Colonic mucosa (tissue), 4 donors: ENCODE results near the gene LDLRAD1. TPM values are rescaled to one million over a fixed set of nuclear protein-coding genes. Genes with fewer than 3 reads are reported as not detected.
"Not testable (repeated sequence)": the region's sequence is repeated elsewhere in the genome, so short reads cannot be mapped to it uniquely, and the experiment has no call there.

Experiments used
- DNase-seq: peaks from one replicate; pipeline ENCODE4 v3.0.0-alpha.2; 2020
- H3K27ac ChIP-seq: fragments of 200-600 bp; one replicate; pipeline ENCODE4 v1.8.0; 2021
- H3K27me3 ChIP-seq: fragments of 200-600 bp; one replicate; pipeline ENCODE4 v1.8.0; 2021
- H3K36me3 ChIP-seq: fragments of 200-600 bp; one replicate; pipeline ENCODE4 v1.8.0; 2021
- H3K4me1 ChIP-seq: fragments of 200-600 bp; one replicate; pipeline ENCODE4 v1.8.0; 2021; ENCODE audit warnings: mild to moderate bottlenecking
- H3K4me3 ChIP-seq: fragments of 200-600 bp; one replicate; pipeline ENCODE4 v1.8.0; 2021
- H3K9ac ChIP-seq, 2 donors: one replicate each; pipeline ENCODE4 v1.7.0; 2013; ENCODE audit warnings: control low read depth in 2 of 2, low read depth in 2 of 2, low read length in 2 of 2
- H3K9me3 ChIP-seq: fragments of 200-600 bp; one replicate; pipeline ENCODE4 v1.8.0; 2021
- intact Hi-C: fragments of 100-400 bp; cut with DNase I; formaldehyde crosslinking; loops from one replicate; pipeline ENCODE4 v1.14.1; 2022
- total RNA-seq, 2 donors: library from RNA; stranded (reverse); fragmentation: NEBNext Ultra II Directional in 1 of 2; extraction: Animal tissue kit (Norgen Biotek cat#: 25700) in 1 of 2; gene quantifications; one replicate each; pipeline ENCODE4 v1.2.1, GENCODE V29; 2021
- TF ChIP-seq, protein P1 (sequence below): fragments of 200-600 bp; IDR thresholded peaks from one replicate; pipeline ENCODE4 v1.8.0; 2022; ENCODE audit warnings: antibody characterized with exemption, mild to moderate bottlenecking
- donor health status: healthy.
- donor health status: DM: no; HTN: no; CAD: no.
- donor health status: DM: no; HTN: no; CAD: no.

LDLRAD1 gene
- total RNA-seq, 2 donors from 2014 or later, result 0.24 TPM; not detected in 1

GRCh38 chr1:54045496-54045895, 27.5 kb upstream of the LDLRAD1 start:
- TF ChIP-seq, protein P1, sequence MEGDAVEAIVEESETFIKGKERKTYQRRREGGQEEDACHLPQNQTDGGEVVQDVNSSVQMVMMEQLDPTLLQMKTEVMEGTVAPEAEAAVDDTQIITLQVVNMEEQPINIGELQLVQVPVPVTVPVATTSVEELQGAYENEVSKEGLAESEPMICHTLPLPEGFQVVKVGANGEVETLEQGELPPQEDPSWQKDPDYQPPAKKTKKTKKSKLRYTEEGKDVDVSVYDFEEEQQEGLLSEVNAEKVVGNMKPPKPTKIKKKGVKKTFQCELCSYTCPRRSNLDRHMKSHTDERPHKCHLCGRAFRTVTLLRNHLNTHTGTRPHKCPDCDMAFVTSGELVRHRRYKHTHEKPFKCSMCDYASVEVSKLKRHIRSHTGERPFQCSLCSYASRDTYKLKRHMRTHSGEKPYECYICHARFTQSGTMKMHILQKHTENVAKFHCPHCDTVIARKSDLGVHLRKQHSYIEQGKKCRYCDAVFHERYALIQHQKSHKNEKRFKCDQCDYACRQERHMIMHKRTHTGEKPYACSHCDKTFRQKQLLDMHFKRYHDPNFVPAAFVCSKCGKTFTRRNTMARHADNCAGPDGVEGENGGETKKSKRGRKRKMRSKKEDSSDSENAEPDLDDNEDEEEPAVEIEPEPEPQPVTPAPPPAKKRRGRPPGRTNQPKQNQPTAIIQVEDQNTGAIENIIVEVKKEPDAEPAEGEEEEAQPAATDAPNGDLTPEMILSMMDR, result no peak
- no peak for DNase-seq
- intact Hi-C loops, result no loop called here

GRCh38 chr1:54041806-54042205, 23.8 kb upstream of the LDLRAD1 start:
- Histone ChIP-seq H3K27me3 (no peaks in the 10 kb centered on the region), H3K27ac (no peak overlapping the region), H3K4me3 (no peak overlapping the region), H3K9ac (no peak overlapping the region), H3K9me3 (no peaks in the 10 kb centered on the region), H3K4me1 (no peaks in the 10 kb centered on the region), H3K36me3 (peaks cover 23% of the 10 kb centered on the region)
- intact Hi-C loops, result no loop called here
- DNase-seq, result no peak
- TF ChIP-seq, protein P1, result no peak

More at GRCh38 chr1:54045496-54045895, 27.5 kb upstream of the LDLRAD1 start:
- peaks cover 11% of the 10 kb centered on the region for H3K4me1 ChIP-seq
- H3K27ac ChIP-seq, result no peak overlapping the region
- peaks cover 15% of the 10 kb centered on the region for H3K36me3 ChIP-seq
- no peaks in the 10 kb centered on the region for H3K27me3 ChIP-seq
- no peak overlapping the region for H3K9ac ChIP-seq
- H3K4me3 ChIP-seq, result no peak overlapping the region
- no peaks in the 10 kb centered on the region for H3K9me3 ChIP-seq

GRCh38 chr1:54037476-54037875, 19.5 kb upstream of the LDLRAD1 start:
- TF ChIP-seq, protein P1, result no peak
- Histone ChIP-seq H3K36me3 (peaks cover 35% of the 10 kb centered on the region), H3K4me3 (no peak overlapping the region), H3K9ac (no peak overlapping the region), H3K27me3 (no peaks in the 10 kb centered on the region), H3K9me3 (no peaks in the 10 kb centered on the region), H3K27ac (no peak overlapping the region), H3K4me1 (no peaks in the 10 kb centered on the region)
- DNase-seq, result no peak
- intact Hi-C loops, result no loop called here

DNA sequence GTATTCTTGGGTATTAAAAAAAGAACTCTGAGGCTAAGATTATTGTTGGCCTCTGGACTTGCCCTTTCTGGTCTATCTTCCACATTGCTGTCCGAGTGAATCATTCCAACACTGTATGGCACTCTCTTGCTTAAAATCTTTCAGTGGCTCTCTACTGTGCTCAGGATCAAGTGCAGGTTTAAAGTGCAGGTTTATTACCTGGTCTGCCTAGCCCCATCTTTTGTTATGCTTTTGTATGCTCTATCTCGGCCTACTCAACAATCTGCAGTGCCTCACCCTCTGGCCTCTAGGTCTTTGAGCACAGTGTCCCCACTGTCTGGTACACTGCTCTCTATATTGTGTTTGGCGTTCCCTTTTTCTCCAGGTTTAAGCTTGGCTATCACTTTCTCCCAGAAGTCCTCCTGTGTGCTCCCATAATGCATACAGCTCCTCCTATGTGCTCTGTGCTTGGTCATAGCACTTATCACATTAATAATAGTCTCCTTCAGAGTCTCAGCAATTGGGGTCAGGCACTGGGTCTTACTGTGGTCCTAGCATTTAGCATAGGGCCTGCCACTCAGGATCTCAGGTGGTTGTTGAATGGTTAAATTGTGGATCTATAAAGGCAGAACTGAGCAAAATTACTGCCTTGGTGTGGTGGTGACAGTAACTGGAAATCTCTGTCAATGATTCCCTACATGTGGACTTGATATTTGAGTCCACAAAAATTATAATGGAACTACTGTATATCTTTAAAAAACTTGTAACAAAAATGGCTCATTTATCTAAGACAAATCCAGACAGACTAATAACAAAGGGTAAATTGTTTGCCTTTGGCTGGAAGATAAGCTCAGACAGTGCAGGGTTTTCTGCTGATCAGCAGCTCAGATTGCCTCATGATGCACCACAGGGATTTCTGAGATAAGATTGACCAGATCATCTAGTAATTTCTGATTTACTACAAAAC, 10.6 kb upstream of the LDLRAD1 start:
- DNase-seq, result no peak
- H3K9ac ChIP-seq, result no peak overlapping the region
- no peaks in the 10 kb centered on the region for H3K36me3 ChIP-seq
- H3K27ac ChIP-seq, result no peak overlapping the region
- H3K4me1 ChIP-seq, result no peaks in the 10 kb centered on the region
- TF ChIP-seq, protein P1, result no peak
- H3K9me3 ChIP-seq, result no peaks in the 10 kb centered on the region
- H3K4me3 ChIP-seq, result no peak overlapping the region
- intact Hi-C loops, result no loop called here
- H3K27me3 ChIP-seq, result no peaks in the 10 kb centered on the region

- no peak overlapping the region for H3K9ac ChIP-seq
- no peaks in the 10 kb centered on the region for H3K36me3 ChIP-seq
- no peak for DNase-seq
- TF ChIP-seq, protein P1, result no peak
- H3K27ac ChIP-seq, result no peak overlapping the region
- no peaks in the 10 kb centered on the region for H3K9me3 ChIP-seq
- intact Hi-C loops, result no loop called here
- H3K4me1 ChIP-seq, result no peaks in the 10 kb centered on the region
- H3K4me3 ChIP-seq, result no peak overlapping the region
- no peaks in the 10 kb centered on the region for H3K27me3 ChIP-seq
Measured at GRCh38 chr1:54027848-54028247, 9.9 kb upstream of the LDLRAD1 start.

GRCh38 chr1:54024811-54025210, 6.8 kb upstream of the LDLRAD1 start:
- H3K9me3 ChIP-seq, H3K4me1 ChIP-seq, H3K27me3 ChIP-seq, H3K36me3 ChIP-seq, H3K9ac ChIP-seq, DNase-seq, H3K27ac ChIP-seq, intact Hi-C loops, H3K4me3 ChIP-seq: not testable (repeated sequence)
